Common myeloid progenitor, CD34-positive (primary cell): Measurements from ENCODE around the gene PLD5.
"Not testable (repeated sequence)": the region's sequence is repeated elsewhere in the genome, so short reads cannot be mapped to it uniquely, and the experiment has no call there.

Experiments used
- CTCF ChIA-PET: fragments of 350-600 bp; sonication (Branson Sonifier 250); formaldehyde crosslinking; loops from one replicate; lab custom pipeline; 2021; ENCODE audit warnings: antibody characterized with exemption; lab: Charles Lee
- POLR2A ChIA-PET: fragments of 350-600 bp; sonication (Branson Sonifier 250); formaldehyde crosslinking; loops from one replicate; lab custom pipeline; 2021; ENCODE audit warnings: antibody characterized with exemption; lab: Charles Lee
- DNase-seq, 3 donors: peaks; one replicate each; pipeline versions ENCODE4 v3.0.0 to v3.0.0-alpha.2; 2013
- H3K27ac ChIP-seq, 2 experiments: 1 replicate in 1 of 2; 2 replicates in 1 of 2; pipeline ENCODE4 v1.7.0; 2013; ENCODE audit warnings: inconsistent platforms in 2 of 2, low read length in 2 of 2, mild to moderate bottlenecking in 2 of 2, low read depth in 1 of 2, moderate library complexity in 1 of 2; ENCODE audit not compliant: severe bottlenecking in 2 of 2, insufficient read depth in 1 of 2, poor library complexity in 1 of 2
- H3K27me3 ChIP-seq, 5 experiments: replicated peaks in 2 of 5; 1 replicate in 3 of 5; 2 replicates in 2 of 5; pipeline versions ENCODE4 v1.6.1 to v1.7.0; 2013; ENCODE audit warnings: low read length in 4 of 5, mild to moderate bottlenecking in 2 of 5, moderate library complexity in 2 of 5, inconsistent platforms in 1 of 5; ENCODE audit not compliant: insufficient read depth in 5 of 5, control insufficient read depth in 4 of 5
- H3K36me3 ChIP-seq, 4 experiments: 1 replicate in 2 of 4; 2 replicates in 2 of 4; pipeline versions ENCODE4 v1.6.1 to v1.7.0; 2013; ENCODE audit warnings: low read length in 3 of 4, control low read depth in 1 of 4, mild to moderate bottlenecking in 1 of 4; ENCODE audit not compliant: control insufficient read depth in 4 of 4, insufficient read depth in 4 of 4
- H3K4me1 ChIP-seq, 4 experiments: 1 replicate in 3 of 4; 2 replicates in 1 of 4; pipeline versions ENCODE4 v1.6.1 to v1.7.1; 2013; ENCODE audit warnings: low read length in 3 of 4, mild to moderate bottlenecking in 3 of 4, control low read depth in 1 of 4, inconsistent platforms in 1 of 4, moderate library complexity in 1 of 4; ENCODE audit not compliant: control insufficient read depth in 4 of 4, insufficient read depth in 4 of 4; ENCODE audit errors: control extremely low read depth in 1 of 4
- H3K4me3 ChIP-seq, 7 experiments: 1 replicate in 4 of 7; 2 replicates in 3 of 7; pipeline versions ENCODE4 v1.5.1 to v1.7.0; 2013; ENCODE audit warnings: mild to moderate bottlenecking in 7 of 7, low read length in 6 of 7, moderate library complexity in 6 of 7, inconsistent platforms in 2 of 7, low read depth in 2 of 7, control low read depth in 1 of 7; ENCODE audit not compliant: insufficient read depth in 4 of 7, control insufficient read depth in 1 of 7; ENCODE audit errors: extremely low read depth in 1 of 7
- H3K9me3 ChIP-seq, 5 experiments: 1 replicate in 4 of 5; 2 replicates in 1 of 5; pipeline versions ENCODE4 v1.6.1 to v1.7.1; 2013; ENCODE audit warnings: low read length in 4 of 5, mild to moderate bottlenecking in 2 of 5, inconsistent platforms in 1 of 5, low read depth in 1 of 5, moderate library complexity in 1 of 5; ENCODE audit not compliant: control insufficient read depth in 4 of 5, insufficient read depth in 2 of 5; ENCODE audit errors: control extremely low read depth in 1 of 5
- WGBS: methylation state at CpG from one replicate; pipeline ENCODE4 v1.1.5; 2013; ENCODE audit not compliant: insufficient coverage; 5-methylcytosine and 5-hydroxymethylcytosine counted together

PLD5 gene

GRCh38 chr1:242459740-242460139, 64.8 kb downstream of the PLD5 start:
- H3K4me1 ChIP-seq, H3K9me3 ChIP-seq, CTCF ChIA-PET, H3K36me3 ChIP-seq, POLR2A ChIA-PET, DNase-seq, H3K4me3 ChIP-seq, H3K27ac ChIP-seq: not testable (repeated sequence)
- H3K27me3 ChIP-seq: peaks cover 0 to 13% (median 6%) of the 10 kb centered on the region in 5 experiments
- WGBS: 98% methylated on average over 4 of the region's 5 CpGs

GRCh38 chr1:242456726-242457269, 67.7 kb downstream of the PLD5 start:
- peaks cover 0 to 16% (median 6%) of the 10 kb centered on the region in 5 experiments for H3K27me3 ChIP-seq
- CTCF ChIA-PET: interaction anchor here (1.0 to 1.3 kb wide), 2 partner anchors 10 to 17 kb away, joined by 3 read pairs; no protein-coding TSS in a partner anchor
- 83% methylated on average over 7 of the region's 11 CpGs for WGBS
- H3K27ac ChIP-seq: no peak overlapping the region
- no peaks in the 10 kb centered on the region for H3K36me3 ChIP-seq
- H3K9me3 ChIP-seq: no peaks in the 10 kb centered on the region
- POLR2A ChIA-PET: no interaction called here
- DNase-seq: no peak
- no peak overlapping the region for H3K4me3 ChIP-seq
- H3K4me1 ChIP-seq: no peaks in the 10 kb centered on the region

GRCh38 chr1:242455052-242455361, 69.5 kb downstream of the PLD5 start:
- CTCF ChIA-PET: interaction anchor here (0.8 to 2.7 kb wide), 6 partner anchors 12 to 869 kb away, joined by 3 to 8 read pairs (median 4); no protein-coding TSS in a partner anchor
- Histone ChIP-seq H3K27me3 (peaks cover 0 to 26% (median 6%) of the 10 kb centered on the region in 5 experiments), H3K27ac (no peak overlapping the region), H3K4me3 (no peak overlapping the region), H3K4me1 (no peaks in the 10 kb centered on the region), H3K9me3 (no peaks in the 10 kb centered on the region), H3K36me3 (no peaks in the 10 kb centered on the region)
- 0% methylated on average over 1 of the region's 1 CpG for WGBS
- no peak for DNase-seq
- POLR2A ChIA-PET: no interaction called here

GRCh38 chr1:242454262-242455051, 70.0 kb downstream of the PLD5 start:
- Histone ChIP-seq H3K4me1 (no peaks in the 10 kb centered on the region), H3K27ac (no peak overlapping the region), H3K36me3 (no peaks in the 10 kb centered on the region), H3K4me3 (no peak overlapping the region), H3K9me3 (no peaks in the 10 kb centered on the region), H3K27me3 (peaks cover 2 to 31% (median 6%) of the 10 kb centered on the region in 5 experiments)
- CTCF ChIA-PET: interaction anchor here (0.8 to 2.7 kb wide), 7 partner anchors 11 to 870 kb away, joined by 3 to 8 read pairs (median 4); no protein-coding TSS in a partner anchor
- 50% methylated on average over 9 of the region's 9 CpGs for WGBS
- peak; percentile 11 to 35 (median 22) for DNase-seq
- POLR2A ChIA-PET: no interaction called here

GRCh38 chr1:242452573-242452972, 71.9 kb downstream of the PLD5 start:
- DNase-seq: no peak
- Histone ChIP-seq H3K27me3 (peaks cover 2 to 42% (median 6%) of the 10 kb centered on the region in 5 experiments), H3K36me3 (no peaks in the 10 kb centered on the region), H3K4me3 (no peak overlapping the region), H3K9me3 (no peaks in the 10 kb centered on the region), H3K4me1 (no peaks in the 10 kb centered on the region), H3K27ac (no peak overlapping the region)
- ChIA-PET POLR2A (no interaction called here), CTCF (interaction anchor here (1.5 kb wide), 1 partner anchor 12 kb away, joined by 3 read pairs; no protein-coding TSS in a partner anchor)
- 86% methylated on average over 5 of the region's 8 CpGs for WGBS

- POLR2A ChIA-PET: no interaction called here
- Histone ChIP-seq H3K27ac (no peak overlapping the region), H3K9me3 (no peaks in the 10 kb centered on the region), H3K4me1 (no peaks in the 10 kb centered on the region), H3K27me3 (peaks cover 0 to 35% (median 4%) of the 10 kb centered on the region in 5 experiments), H3K4me3 (no peak overlapping the region), H3K36me3 (no peaks in the 10 kb centered on the region)
- WGBS: 81% methylated on average over 9 of the region's 9 CpGs
- CTCF ChIA-PET: no interaction called here
- DNase-seq: no peak
Measured at GRCh38 chr1:242449661-242450060, 74.8 kb downstream of the PLD5 start.
